ENCODE data around the gene ATP8A2. TPM values are rescaled to one million over a fixed set of nuclear protein-coding genes. Genes with fewer than 3 reads are reported as not detected.

The ATP8A2 gene
- total RNA-seq, 2 donors from 2014 or later = 1.6 to 2.9 TPM

DNA sequence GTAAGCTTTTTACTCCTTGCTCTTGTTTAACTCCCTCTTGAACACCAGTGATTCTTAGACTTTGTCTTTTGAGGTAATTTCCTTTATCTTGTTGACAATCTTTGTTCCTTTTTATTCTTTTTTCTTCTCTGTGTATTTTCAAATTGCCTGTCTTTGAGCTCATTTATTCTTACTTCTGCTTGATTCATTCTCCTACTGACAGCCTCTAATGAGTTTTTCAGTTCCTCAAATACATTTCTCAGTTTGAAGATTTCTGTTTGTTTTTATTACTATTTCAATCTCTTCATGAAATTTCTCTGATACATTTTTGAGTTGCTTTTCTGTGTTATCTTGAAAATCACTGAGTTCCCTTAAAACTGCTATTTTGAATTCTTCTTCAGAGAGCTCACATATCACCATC lies 154.1 kb downstream of the ATP8A2 start:
- Histone ChIP-seq H3K27ac (ENCODE audit: low read depth, low read length) (no peak overlapping the region), H3K9me3 (ENCODE audit: control insufficient read depth, low read length) (peaks cover 26% of the 10 kb centered on the region), H3K4me3 (ENCODE audit: low read length) (no peak overlapping the region), H3K36me3 (ENCODE audit: control insufficient read depth, insufficient read depth, low read length) (no peaks in the 10 kb centered on the region), H3K27me3 (ENCODE audit: control insufficient read depth, insufficient read depth, low read length, poor library complexity, severe bottlenecking) (no peaks in the 10 kb centered on the region), H3K4me1 (ENCODE audit: control insufficient read depth, insufficient read depth, low read length) (no peaks in the 10 kb centered on the region), H3K9ac (ENCODE audit: extremely low read depth, low read length, poor library complexity, severe bottlenecking) (no peak overlapping the region)
- no peaks in the 10 kb centered on the region for H3K27me3 Mint-ChIP-seq (ENCODE audit: insufficient read depth)
- DNase-seq = no peak
- H3K4me3 Mint-ChIP-seq = no peak overlapping the region
- peaks cover 3% of the 10 kb centered on the region for H3K36me3 Mint-ChIP-seq (ENCODE audit: low read depth)
- no peaks in the 10 kb centered on the region for H3K4me1 Mint-ChIP-seq
- TF ChIP-seq, protein P1, sequence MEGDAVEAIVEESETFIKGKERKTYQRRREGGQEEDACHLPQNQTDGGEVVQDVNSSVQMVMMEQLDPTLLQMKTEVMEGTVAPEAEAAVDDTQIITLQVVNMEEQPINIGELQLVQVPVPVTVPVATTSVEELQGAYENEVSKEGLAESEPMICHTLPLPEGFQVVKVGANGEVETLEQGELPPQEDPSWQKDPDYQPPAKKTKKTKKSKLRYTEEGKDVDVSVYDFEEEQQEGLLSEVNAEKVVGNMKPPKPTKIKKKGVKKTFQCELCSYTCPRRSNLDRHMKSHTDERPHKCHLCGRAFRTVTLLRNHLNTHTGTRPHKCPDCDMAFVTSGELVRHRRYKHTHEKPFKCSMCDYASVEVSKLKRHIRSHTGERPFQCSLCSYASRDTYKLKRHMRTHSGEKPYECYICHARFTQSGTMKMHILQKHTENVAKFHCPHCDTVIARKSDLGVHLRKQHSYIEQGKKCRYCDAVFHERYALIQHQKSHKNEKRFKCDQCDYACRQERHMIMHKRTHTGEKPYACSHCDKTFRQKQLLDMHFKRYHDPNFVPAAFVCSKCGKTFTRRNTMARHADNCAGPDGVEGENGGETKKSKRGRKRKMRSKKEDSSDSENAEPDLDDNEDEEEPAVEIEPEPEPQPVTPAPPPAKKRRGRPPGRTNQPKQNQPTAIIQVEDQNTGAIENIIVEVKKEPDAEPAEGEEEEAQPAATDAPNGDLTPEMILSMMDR (conservative IDR thresholded peaks at IDR 0.05) = no peak
- peaks cover 21% of the 10 kb centered on the region for H3K9me3 Mint-ChIP-seq
- H3K27ac Mint-ChIP-seq = no peak overlapping the region

GRCh38 chr13:25528266-25528665 lies 156.5 kb downstream of the ATP8A2 start:
- WGBS, 2 experiments (ENCODE audit: insufficient coverage in 1 of 2, insufficient read length in 1 of 2) = 100% methylated on average over 2 of the region's 2 CpGs; no CpG with 5 or more reads in 1 of the 2 experiments

GRCh38 chr13:25529425-25529824 lies 157.7 kb downstream of the ATP8A2 start:
- Histone ChIP-seq H3K4me3 (ENCODE audit: low read length) (no peak overlapping the region), H3K4me1 (ENCODE audit: control insufficient read depth, insufficient read depth, low read length) (no peaks in the 10 kb centered on the region), H3K9ac (ENCODE audit: extremely low read depth, low read length, poor library complexity, severe bottlenecking) (no peak overlapping the region), H3K36me3 (ENCODE audit: control insufficient read depth, insufficient read depth, low read length) (no peaks in the 10 kb centered on the region), H3K9me3 (ENCODE audit: control insufficient read depth, low read length) (peaks cover 26% of the 10 kb centered on the region), H3K27ac (ENCODE audit: low read depth, low read length) (no peak overlapping the region), H3K27me3 (ENCODE audit: control insufficient read depth, insufficient read depth, low read length, poor library complexity, severe bottlenecking) (no peaks in the 10 kb centered on the region)
- H3K27me3 Mint-ChIP-seq (ENCODE audit: insufficient read depth) = no peaks in the 10 kb centered on the region
- H3K9me3 Mint-ChIP-seq = peaks cover 18% of the 10 kb centered on the region
- peaks cover 3% of the 10 kb centered on the region for H3K36me3 Mint-ChIP-seq (ENCODE audit: low read depth)
- H3K4me1 Mint-ChIP-seq = no peaks in the 10 kb centered on the region
- no peak overlapping the region for H3K4me3 Mint-ChIP-seq
- TF ChIP-seq, protein P1 (conservative IDR thresholded peaks at IDR 0.05) = no peak
- 91 to 92% methylated on average over 1 to 3 of the region's 3 CpGs for WGBS, 2 experiments (ENCODE audit: insufficient coverage in 1 of 2, insufficient read length in 1 of 2)
- H3K27ac Mint-ChIP-seq = no peak overlapping the region
- DNase-seq = no peak

More at GRCh38 chr13:25528266-25528665, 156.5 kb downstream of the ATP8A2 start:
- DNase-seq = no peak
- Mint-ChIP-seq H3K27ac (no peak overlapping the region), H3K27me3 (ENCODE audit: insufficient read depth) (no peaks in the 10 kb centered on the region), H3K36me3 (ENCODE audit: low read depth) (peaks cover 3% of the 10 kb centered on the region), H3K4me1 (no peaks in the 10 kb centered on the region), H3K4me3 (no peak overlapping the region), H3K9me3 (peaks cover 21% of the 10 kb centered on the region)
- Histone ChIP-seq H3K27me3 (ENCODE audit: control insufficient read depth, insufficient read depth, low read length, poor library complexity, severe bottlenecking) (no peaks in the 10 kb centered on the region), H3K36me3 (ENCODE audit: control insufficient read depth, insufficient read depth, low read length) (no peaks in the 10 kb centered on the region), H3K4me3 (ENCODE audit: low read length) (no peak overlapping the region), H3K27ac (ENCODE audit: low read depth, low read length) (no peak overlapping the region), H3K9me3 (ENCODE audit: control insufficient read depth, low read length) (peaks cover 26% of the 10 kb centered on the region), H3K4me1 (ENCODE audit: control insufficient read depth, insufficient read depth, low read length) (no peaks in the 10 kb centered on the region), H3K9ac (ENCODE audit: extremely low read depth, low read length, poor library complexity, severe bottlenecking) (no peak overlapping the region)
- TF ChIP-seq, protein P1 (conservative IDR thresholded peaks at IDR 0.05) = no peak

Measured in endodermal cell (in vitro differentiated cells).